ENCODE results near the gene ARMC6. TPM values are rescaled to one million over a fixed set of nuclear protein-coding genes. Genes with fewer than 3 reads are reported as not detected.
"Not testable (repeated sequence)": the region's sequence is repeated elsewhere in the genome, so short reads cannot be mapped to it uniquely, and the experiment has no call there.

Gene ARMC6
- total and polyA plus RNA-seq, 4 donors, result 23.9 to 38.3 (median 29.9) TPM

GRCh38 chr19:19101540-19101939 lies 68.1 kb downstream of the ARMC6 start:
- TF ChIP-seq SP1 (IDR thresholded peaks at IDR 0.05) (peak; percentile 44), NR2F2 (IDR thresholded peaks at IDR 0.05) (peak; percentile 72), FOXA2 (IDR thresholded peaks at IDR 0.05) (no peak), YY1 (IDR thresholded peaks at IDR 0.05) (peak; percentile 46), RXRA (IDR thresholded peaks at IDR 0.05) (peak; percentile 71 to 85), JUND (IDR thresholded peaks at IDR 0.05) (peak in 1 of 2 donors; percentile 13), FOXA1 (IDR thresholded peaks at IDR 0.05) (no peak), EGR1 (IDR thresholded peaks at IDR 0.05; ENCODE audit: low read depth in 2 of 2) (no peak), MAX (IDR thresholded peaks at IDR 0.05) (peak; percentile 57), HNF4G (IDR thresholded peaks at IDR 0.05) (peak; percentile 21), ZBTB33 (IDR thresholded peaks at IDR 0.05) (no peak), TAF1 (conservative IDR thresholded peaks at IDR 0.05) (no peak), REST (IDR thresholded peaks at IDR 0.05) (peak; percentile 14), HNF4A (conservative IDR thresholded peaks at IDR 0.05) (peak; percentile 87 to 90), RAD21 (IDR thresholded peaks at IDR 0.05) (peak; percentile 10 to 22), GABPA (IDR thresholded peaks at IDR 0.05 in 1 of 2, conservative IDR thresholded peaks at IDR 0.05 in 1 of 2) (no peak), ATF3 (IDR thresholded peaks at IDR 0.05) (no peak), CTCF (IDR thresholded peaks at IDR 0.05; ENCODE audit: low read depth, low read length, missing input control) (no peak)
- Histone ChIP-seq H3K4me3 (ENCODE audit: low read depth in 1 of 3, low read length in 3 of 3) (no peak overlapping the region), H3K27me3 (ENCODE audit: control insufficient read depth in 4 of 4, insufficient read depth in 4 of 4, low read length in 3 of 4) (no peaks in the 10 kb centered on the region), H3K4me1 (ENCODE audit: control insufficient read depth in 4 of 4, insufficient read depth in 4 of 4, low read length in 3 of 4) (peaks cover 25 to 57% (median 39%) of the 10 kb centered on the region in 4 donors), H3K27ac (ENCODE audit: low read depth in 1 of 2, low read length in 2 of 2) (peak overlapping the region; percentile 97 to 98), H3K36me3 (ENCODE audit: control insufficient read depth in 4 of 4, insufficient read depth in 3 of 4, low read depth in 1 of 4, low read length in 3 of 4) (peaks cover 0 to 4% (median 1%) of the 10 kb centered on the region in 4 donors), H3K9me3 (ENCODE audit: control insufficient read depth in 4 of 4, low read length in 3 of 4) (no peaks in the 10 kb centered on the region), H3K9ac (ENCODE audit: low read depth in 1 of 2, low read length in 2 of 2) (no peak overlapping the region)
- 42% methylated on average over 8 of the region's 8 CpGs for WGBS
- DNase-seq (ENCODE audit: low spot score), result no peak

- Histone ChIP-seq H3K27ac (ENCODE audit: low read depth in 1 of 2, low read length in 2 of 2) (peak overlapping the region in 1 of 2 donors; percentile 15), H3K4me1 (ENCODE audit: control insufficient read depth in 4 of 4, insufficient read depth in 4 of 4, low read length in 3 of 4) (peaks cover 22 to 48% (median 32%) of the 10 kb centered on the region in 4 donors)
- H3K9ac ChIP-seq (ENCODE audit: low read depth in 1 of 2, low read length in 2 of 2); H3K36me3 ChIP-seq (ENCODE audit: control insufficient read depth in 4 of 4, insufficient read depth in 3 of 4, low read depth in 1 of 4, low read length in 3 of 4); DNase-seq (ENCODE audit: low spot score); H3K4me3 ChIP-seq (ENCODE audit: low read depth in 1 of 3, low read length in 3 of 3); H3K27me3 ChIP-seq (ENCODE audit: control insufficient read depth in 4 of 4, insufficient read depth in 4 of 4, low read length in 3 of 4); H3K9me3 ChIP-seq (ENCODE audit: control insufficient read depth in 4 of 4, low read length in 3 of 4): not testable (repeated sequence)
- WGBS, result 92% methylated on average over 10 of the region's 10 CpGs
Observed at GRCh38 chr19:19102566-19102965, 69.2 kb downstream of the ARMC6 start.
